ENCODE results near the gene PI16.
A peak's percentile ranks its signal among the peaks of the same experiment; 100 is the strongest.

Gene PI16

DNA sequence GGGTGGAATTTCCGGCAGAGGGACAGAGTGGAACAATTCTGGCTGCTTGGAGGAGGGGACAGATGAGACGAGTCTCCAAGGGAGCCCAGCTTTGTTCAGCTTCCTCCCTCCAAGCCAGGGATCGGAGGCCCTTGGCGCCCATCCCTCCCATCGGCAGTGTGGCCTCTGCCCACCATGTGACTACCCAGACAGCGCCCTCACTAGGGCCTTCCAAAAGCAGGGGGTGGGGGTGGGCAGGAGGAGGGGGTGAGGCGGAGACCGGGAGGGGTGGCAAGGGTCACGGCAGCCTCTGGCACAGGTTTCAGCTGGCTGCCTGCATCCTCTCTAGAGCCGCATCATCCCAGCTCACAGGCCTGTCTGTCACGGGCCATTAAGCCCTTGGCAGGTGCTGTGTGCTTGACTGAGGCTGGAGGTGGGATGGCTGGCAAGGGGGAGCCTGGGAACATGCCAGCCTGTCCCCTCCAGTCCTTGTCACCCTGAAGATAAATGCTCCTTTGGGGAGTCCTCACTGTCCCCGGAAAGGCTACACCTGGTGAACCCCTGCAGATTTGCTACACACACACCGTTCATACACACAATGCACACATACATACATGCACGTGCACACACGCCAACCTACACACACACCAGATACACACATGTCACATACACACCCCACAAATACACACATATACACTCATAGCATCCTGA lies 44.7 kb downstream of the PI16 start:
- no peak for TF ChIP-seq CTCF (IDR thresholded peaks at IDR 0.05; ENCODE audit: low read depth, low read length)
- DNase-seq (ENCODE audit: low read depth in 2 of 2), result no peak
- H3K4me3 ChIP-seq (replicated peaks in 1 of 2; ENCODE audit: low read depth in 2 of 2, low read length in 2 of 2), result no peak overlapping the region

DNA sequence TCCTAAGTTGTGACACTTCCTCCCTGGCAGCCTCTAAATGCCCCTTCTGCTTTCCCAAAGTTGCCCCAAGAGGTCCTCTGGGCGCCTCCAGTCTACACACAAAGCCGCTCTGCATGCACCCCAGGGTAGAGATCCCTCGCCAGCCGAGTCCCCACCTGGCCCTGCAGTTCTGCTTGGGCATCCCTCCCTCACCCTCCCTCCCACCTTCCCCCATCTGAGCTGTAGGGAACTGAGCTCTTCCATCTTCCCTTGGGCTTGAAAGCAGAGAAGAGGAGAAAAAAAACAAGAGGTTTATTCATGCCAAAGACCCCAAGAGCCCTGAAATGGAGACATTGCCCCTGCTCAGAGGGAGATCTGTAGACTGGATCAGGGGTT lies 45.2 kb downstream of the PI16 start:
- no peak for TF ChIP-seq CTCF (IDR thresholded peaks at IDR 0.05; ENCODE audit: low read depth, low read length)
- H3K4me3 ChIP-seq (replicated peaks in 1 of 2; ENCODE audit: low read depth in 2 of 2, low read length in 2 of 2), result no peak overlapping the region
- DNase-seq (ENCODE audit: low read depth in 2 of 2), result no peak

DNA sequence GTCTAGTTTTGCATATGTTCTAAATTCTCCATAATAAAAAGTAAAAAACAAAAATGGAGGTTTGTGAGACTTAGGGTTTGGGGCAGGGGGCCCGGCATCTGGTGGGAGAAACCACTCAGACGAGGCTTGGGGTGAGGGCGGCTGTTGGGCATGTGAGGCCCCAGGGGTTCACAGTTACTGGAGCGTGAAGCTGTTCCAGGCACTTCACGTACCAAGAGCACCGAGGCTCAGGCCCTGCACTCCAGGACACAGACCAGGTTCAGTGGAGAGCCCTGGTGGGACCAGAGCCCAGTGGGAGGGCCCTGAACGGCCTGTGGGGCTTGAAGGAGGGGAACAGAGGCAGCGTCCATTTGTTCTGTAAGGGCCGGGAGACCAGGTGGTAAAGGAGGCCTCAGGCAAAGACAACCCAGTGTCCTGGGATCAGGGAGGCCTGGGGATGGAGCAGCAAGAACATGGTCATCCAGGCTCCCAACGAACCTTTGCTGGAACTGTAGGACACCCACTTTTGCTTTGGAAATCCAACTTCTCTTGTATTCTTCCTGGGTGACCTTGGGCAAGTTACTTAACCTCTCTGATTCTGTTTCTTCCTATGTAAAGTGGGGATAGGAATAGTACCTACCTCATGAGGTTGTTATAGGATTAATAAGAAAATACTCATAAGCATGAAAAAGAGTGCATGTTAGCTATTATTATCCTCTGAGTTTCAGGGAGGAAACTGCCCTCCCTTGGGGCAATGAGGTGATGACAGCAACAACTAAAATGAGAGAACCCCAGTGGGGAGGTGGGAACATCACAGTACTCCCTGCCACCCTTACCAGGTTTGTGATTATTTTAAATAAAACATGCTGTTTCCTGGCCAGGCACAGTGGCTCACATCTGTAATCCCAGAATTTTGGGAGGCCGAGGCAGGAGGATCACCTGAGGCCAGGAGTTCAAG lies 49.8 kb downstream of the PI16 start:
- no peak for DNase-seq (ENCODE audit: low read depth in 2 of 2)
- no peak overlapping the region for H3K4me3 ChIP-seq (replicated peaks in 1 of 2; ENCODE audit: low read depth in 2 of 2, low read length in 2 of 2)
- TF ChIP-seq CTCF (IDR thresholded peaks at IDR 0.05; ENCODE audit: low read depth, low read length), result no peak

DNA sequence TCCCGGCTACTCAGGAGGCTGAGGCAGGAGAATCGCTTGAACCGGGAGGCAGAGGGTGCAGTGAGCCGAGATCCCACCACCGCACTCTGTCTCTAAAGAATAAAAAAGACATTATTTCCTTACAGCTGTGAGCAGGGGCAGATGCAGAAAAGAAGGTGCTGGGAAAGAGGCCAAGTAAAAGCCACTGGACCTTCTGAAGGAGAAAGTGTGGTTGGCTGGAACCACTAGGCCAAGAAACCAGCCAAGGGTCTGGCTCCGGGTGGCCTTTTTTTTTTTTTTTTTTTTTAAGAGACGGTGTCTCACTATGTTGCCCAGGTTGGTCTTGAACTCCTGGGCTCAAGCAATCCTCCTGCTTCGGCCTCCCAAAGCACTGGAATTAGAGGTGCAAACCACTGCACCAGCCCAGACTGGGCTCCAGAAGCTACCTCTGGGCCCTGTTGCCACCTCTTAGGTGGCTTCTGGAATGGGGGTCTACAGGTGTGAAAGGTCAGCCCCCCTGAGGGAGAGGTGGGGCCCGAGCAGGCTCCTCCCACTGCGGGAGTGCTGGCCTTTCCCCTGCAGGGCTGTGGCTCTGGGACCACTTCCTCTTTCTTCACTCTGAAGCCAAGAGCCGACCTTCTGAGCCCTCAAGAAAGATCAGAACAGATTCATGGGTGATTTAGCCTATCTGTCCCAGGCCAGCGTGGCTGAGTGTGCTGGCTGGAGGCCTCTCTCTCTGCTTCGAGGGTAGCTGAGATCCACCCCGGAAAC lies 50.7 kb downstream of the PI16 start, which contains the start of gene FGD2:
TSS of gene FGD2 (plus strand) at position 595 of the 750 bp plus-strand sequence. CDS start 163 bp downstream, outside the sequence.
- TF ChIP-seq CTCF (IDR thresholded peaks at IDR 0.05; ENCODE audit: low read depth, low read length), result no peak
- H3K4me3 ChIP-seq (replicated peaks in 1 of 2; ENCODE audit: low read depth in 2 of 2, low read length in 2 of 2), result no peak within 1 kb of the TSS
- no peak for DNase-seq (ENCODE audit: low read depth in 2 of 2)

- no peak for TF ChIP-seq CTCF (IDR thresholded peaks at IDR 0.05; ENCODE audit: low read depth, low read length)
- H3K4me3 ChIP-seq (replicated peaks in 1 of 2; ENCODE audit: low read depth in 2 of 2, low read length in 2 of 2), result no peak overlapping the region
- no peak for DNase-seq (ENCODE audit: low read depth in 2 of 2)
These were observed 51.5 kb downstream of the PI16 start for GRCh38 chr6:37005827-37006567.

DNA sequence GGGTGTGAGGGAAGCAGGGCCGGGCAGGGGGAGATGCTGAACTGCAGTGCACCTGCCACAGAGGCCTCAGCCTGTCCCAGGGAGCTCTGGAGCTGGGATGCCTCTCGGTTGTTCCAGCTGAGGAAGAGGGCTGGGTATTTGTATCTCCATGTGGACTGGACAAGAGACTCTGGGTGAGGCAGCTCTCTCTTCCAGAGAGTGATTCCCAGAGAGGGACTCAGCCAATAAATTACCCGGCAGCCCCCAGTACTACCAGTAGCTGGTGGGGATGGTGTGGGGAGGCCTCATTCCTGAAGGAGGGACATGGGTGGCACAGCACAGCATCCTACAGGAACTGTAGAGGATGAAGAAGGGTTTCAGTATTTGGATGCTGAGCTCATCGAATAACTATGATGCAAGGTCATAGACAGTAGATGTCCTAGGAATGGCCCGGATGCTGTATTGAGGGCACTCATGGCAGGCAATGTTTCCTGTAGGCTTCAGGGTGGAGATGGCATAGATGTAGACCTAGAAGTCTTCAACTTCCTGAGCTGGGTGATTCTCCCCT lies 52.3 kb downstream of the PI16 start:
- peak; percentile 26 to 33 for DNase-seq (ENCODE audit: low read depth in 2 of 2)
- H3K4me3 ChIP-seq (replicated peaks in 1 of 2; ENCODE audit: low read depth in 2 of 2, low read length in 2 of 2), result no peak overlapping the region

More for the DNA sequence above, 52.3 kb downstream of the PI16 start:
- TF ChIP-seq CTCF (IDR thresholded peaks at IDR 0.05; ENCODE audit: low read depth, low read length), result no peak

Data from cardiac fibroblast (primary cell).